Hepatic stellate cell (primary cell): ENCODE measurements around the gene DPP10.
"Not testable (repeated sequence)": the region's sequence is repeated elsewhere in the genome, so short reads cannot be mapped to it uniquely, and the experiment has no call there.

Experiments
- DNase-seq: peaks from one replicate; pipeline ENCODE4 v3.0.0; 2011; ENCODE audit warnings: low spot score

Gene DPP10

GRCh38 chr2:114968748-114969400 lies 526.4 kb downstream of the DPP10 start:
- no peak for DNase-seq

GRCh38 chr2:115004321-115004720 lies 561.9 kb downstream of the DPP10 start:
- not testable (repeated sequence) for DNase-seq

GRCh38 chr2:115011721-115012120 lies 569.3 kb downstream of the DPP10 start:
- DNase-seq, result no peak

GRCh38 chr2:115022013-115022412 lies 579.6 kb downstream of the DPP10 start:
- DNase-seq, result not testable (repeated sequence)

GRCh38 chr2:115034801-115035200 lies 592.4 kb downstream of the DPP10 start:
- DNase-seq, result no peak

GRCh38 chr2:115036818-115037217 lies 594.4 kb downstream of the DPP10 start:
- no peak for DNase-seq

- no peak for DNase-seq
These were observed 615.0 kb downstream of the DPP10 start for GRCh38 chr2:115057473-115057872.

GRCh38 chr2:115070002-115070401 lies 627.6 kb downstream of the DPP10 start:
- no peak for DNase-seq

GRCh38 chr2:115071534-115071933 lies 629.1 kb downstream of the DPP10 start:
- no peak for DNase-seq

GRCh38 chr2:115075800-115076199 lies 633.4 kb downstream of the DPP10 start:
- no peak for DNase-seq

GRCh38 chr2:115077626-115078025 lies 635.2 kb downstream of the DPP10 start:
- DNase-seq, result no peak

GRCh38 chr2:115083225-115083624 lies 640.8 kb downstream of the DPP10 start:
- DNase-seq, result no peak

- DNase-seq, result no peak
These were observed 641.3 kb downstream of the DPP10 start for GRCh38 chr2:115083711-115084110.

- no peak for DNase-seq
These were observed 642.0 kb downstream of the DPP10 start for GRCh38 chr2:115084446-115084845.

- not testable (repeated sequence) for DNase-seq
These were observed 643.7 kb downstream of the DPP10 start for GRCh38 chr2:115086051-115086620.

- no peak for DNase-seq
These were observed 652.0 kb downstream of the DPP10 start for GRCh38 chr2:115094441-115094840.

- no peak for DNase-seq
These were observed 663.5 kb downstream of the DPP10 start for GRCh38 chr2:115105966-115106365.

- DNase-seq, result no peak
These were observed 672.7 kb downstream of the DPP10 start for GRCh38 chr2:115115135-115115534.

- no peak for DNase-seq
These were observed 675.9 kb downstream of the DPP10 start for GRCh38 chr2:115118306-115118705.

GRCh38 chr2:115119086-115119485 lies 676.6 kb downstream of the DPP10 start:
- no peak for DNase-seq

GRCh38 chr2:115122701-115123100 lies 680.3 kb downstream of the DPP10 start:
- no peak for DNase-seq

- DNase-seq, result no peak
These were observed 682.4 kb downstream of the DPP10 start for GRCh38 chr2:115124817-115125216.

- no peak for DNase-seq
These were observed 687.1 kb downstream of the DPP10 start for GRCh38 chr2:115129536-115129935.

- no peak for DNase-seq
These were observed 718.2 kb downstream of the DPP10 start for GRCh38 chr2:115160531-115161080.
